Mucosa of descending colon (tissue), 3 donors: Measurements from ENCODE around the gene RNFT1. TPM values are rescaled to one million over a fixed set of nuclear protein-coding genes. Genes with fewer than 3 reads are reported as not detected.
"Not testable (repeated sequence)": the region's sequence is repeated elsewhere in the genome, so short reads cannot be mapped to it uniquely, and the experiment has no call there.

Source experiments
- ATAC-seq: fragments of 200-7000 bp; cut with Tn5 transposase; one replicate; pipeline ENCODE4 v1.9.1; 2020; ENCODE audit warnings: mild to moderate bottlenecking, moderate library complexity
- DNase-seq, 3 donors: peaks; one replicate each; pipeline ENCODE4 v3.0.0-alpha.2; 2020
- H3K36me3 ChIP-seq: fragments of 200-600 bp; one replicate; pipeline ENCODE4 v1.8.0; 2021; ENCODE audit warnings: low read depth, mild to moderate bottlenecking
- H3K4me1 ChIP-seq: fragments of 200-600 bp; one replicate; pipeline ENCODE4 v1.8.0; 2021; ENCODE audit warnings: low read depth, mild to moderate bottlenecking
- H3K4me3 ChIP-seq: fragments of 200-600 bp; one replicate; pipeline ENCODE4 v1.8.0; 2021; ENCODE audit warnings: mild to moderate bottlenecking
- H3K9me3 ChIP-seq: fragments of 200-600 bp; one replicate; pipeline ENCODE4 v1.8.0; 2021; ENCODE audit warnings: mild to moderate bottlenecking
- CTCF ChIP-seq: fragments of 200-600 bp; IDR thresholded peaks from one replicate; pipeline ENCODE4 v1.8.0; 2022; ENCODE audit warnings: antibody characterized with exemption, mild to moderate bottlenecking
- intact Hi-C, 2 donors: fragments of 100-400 bp; cut with DNase I in 1 of 2; cut with micrococcal nuclease in 1 of 2; formaldehyde crosslinking; loops; one replicate each; pipeline versions ENCODE4 v1.11.0 to v1.11.1; 2022; cut with DNase I, micrococcal nuclease
- long read RNA-seq, 2 donors: library from polyadenylated mRNA; unstranded; transcript quantifications; one replicate each; pipeline ENCODE4 v2.0.0, GENCODE V29; 2019 to 2021
- total RNA-seq, 3 donors: library from RNA; stranded (reverse); fragmentation: NEBNext Ultra II Directional in 2 of 3; extraction: Animal tissue kit (Norgen Biotek cat#: 25700) in 2 of 3; gene quantifications; one replicate each; pipeline versions ENCODE4 v1.2.1 to v1.2.4, GENCODE V29; 2021 to 2023
- donor health status: DM: no; HTN: no; CAD: no; lungs with moderate emphysema.
- donor health status: DM: no; HTN: no; CAD: no.
- donor health status: DM: no; HTN: yes; CAD: no.

The RNFT1 gene
- 10 to 100 TPM; 21.5 to 32.3 (median 21.9) TPM for total RNA-seq
- long read RNA-seq, donor 1, transcript RNFT1-201 (9 exons, 2,101 nt), result major isoform, 17 of 29 reads
- long read RNA-seq, donor 1, partial matches to known transcripts, result 5 of 29 reads
- long read RNA-seq, donor 1, other reads (novel, unspliced or antisense), result 3 of 29 reads
- long read RNA-seq, donor 2, transcript RNFT1-201 (9 exons, 2,101 nt), result major isoform, 18 of 30 reads
- long read RNA-seq, donor 2, partial matches to known transcripts, result 2 of 30 reads
- long read RNA-seq, donor 2, other reads (novel, unspliced or antisense), result 6 of 30 reads

GRCh38 chr17:59964482-59965328, at the start of gene RNFT1:
TSS of gene RNFT1 (minus strand) at chr17:59964740. CDS start at chr17:59964663, 77 bp downstream.
- ATAC-seq, result peak; percentile 99
- Histone ChIP-seq H3K4me1 (peaks cover 4% of the 10 kb centered on the region), H3K4me3 (peak within 1 kb of the TSS; percentile 83), H3K9me3 (no peaks in the 10 kb centered on the region), H3K36me3 (no peaks in the 10 kb centered on the region)
- no peak for TF ChIP-seq CTCF
- DNase-seq, result peak; percentile 92 to 97 (median 95)
- intact Hi-C loops, result no loop called here

GRCh38 chr17:60009326-60009725, 44.8 kb upstream of the RNFT1 start:
- H3K9me3 ChIP-seq, ATAC-seq, intact Hi-C loops, DNase-seq, H3K36me3 ChIP-seq, H3K4me3 ChIP-seq, H3K4me1 ChIP-seq: not testable (repeated sequence)

DNA sequence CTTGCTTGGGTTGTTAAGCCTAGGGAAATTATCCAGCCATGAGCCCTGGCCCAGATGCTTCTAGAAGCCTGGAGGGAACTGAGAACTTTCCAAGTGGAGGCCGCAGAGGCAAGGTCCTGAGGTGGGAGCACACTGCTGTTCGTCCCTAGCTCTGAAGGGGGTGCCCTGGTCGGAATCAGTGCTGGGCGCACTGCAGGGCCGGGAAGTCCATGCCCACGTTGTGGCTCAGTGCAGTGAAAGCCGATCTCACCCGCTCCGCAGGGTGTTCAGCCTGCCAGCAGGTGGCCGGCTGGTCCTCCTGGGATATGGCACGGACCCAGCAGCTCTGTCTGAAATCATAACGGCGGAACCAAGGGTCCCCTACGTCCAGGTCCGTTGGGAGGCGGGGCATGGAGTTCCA, 43.8 kb upstream of the RNFT1 start:
- H3K9me3 ChIP-seq, DNase-seq, intact Hi-C loops, H3K4me3 ChIP-seq, H3K36me3 ChIP-seq, H3K4me1 ChIP-seq: not testable (repeated sequence)
- peak; percentile 58 for ATAC-seq

- no peaks in the 10 kb centered on the region for H3K9me3 ChIP-seq
- no peak overlapping the region for H3K4me3 ChIP-seq
- H3K36me3 ChIP-seq, result no peaks in the 10 kb centered on the region
- ATAC-seq (no peak), DNase-seq (no peak)
- TF ChIP-seq CTCF, result no peak
- H3K4me1 ChIP-seq, result no peaks in the 10 kb centered on the region
- intact Hi-C loops, result no loop called here
Observed at GRCh38 chr17:60006160-60006559, 41.6 kb upstream of the RNFT1 start.

GRCh38 chr17:60004561-60004960, 40.0 kb upstream of the RNFT1 start:
- H3K4me1 ChIP-seq, H3K9me3 ChIP-seq, intact Hi-C loops, DNase-seq, H3K4me3 ChIP-seq, ATAC-seq, H3K36me3 ChIP-seq: not testable (repeated sequence)

- intact Hi-C loops, H3K36me3 ChIP-seq, DNase-seq: not testable (repeated sequence)
Observed at GRCh38 chr17:60002405-60002804, 37.9 kb upstream of the RNFT1 start.

DNA sequence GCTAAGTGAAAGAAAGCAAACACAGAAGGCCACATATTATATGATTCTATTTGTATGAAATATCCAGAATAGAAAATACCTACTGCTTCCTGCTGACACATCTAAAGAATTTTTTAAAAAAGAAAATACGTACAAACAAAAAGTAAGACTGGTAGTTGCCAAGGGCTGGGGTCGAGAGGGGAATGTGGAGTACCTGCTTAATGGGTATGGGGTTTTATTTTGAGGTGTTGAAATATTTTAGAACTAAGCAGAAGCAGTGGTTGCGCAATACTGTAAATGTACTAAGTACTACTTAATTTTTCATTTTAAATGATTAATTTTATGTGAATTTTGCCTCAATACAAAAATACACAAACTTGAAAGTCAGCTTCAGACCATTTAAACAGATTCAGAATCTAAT, 32.1 kb upstream of the RNFT1 start:
- DNase-seq, H3K36me3 ChIP-seq, ATAC-seq, H3K4me1 ChIP-seq, H3K4me3 ChIP-seq, intact Hi-C loops, H3K9me3 ChIP-seq: not testable (repeated sequence)

More at GRCh38 chr17:60002405-60002804, 37.9 kb upstream of the RNFT1 start:
- not testable (repeated sequence) for H3K4me3 ChIP-seq, H3K4me1 ChIP-seq, H3K9me3 ChIP-seq, ATAC-seq

DNA sequence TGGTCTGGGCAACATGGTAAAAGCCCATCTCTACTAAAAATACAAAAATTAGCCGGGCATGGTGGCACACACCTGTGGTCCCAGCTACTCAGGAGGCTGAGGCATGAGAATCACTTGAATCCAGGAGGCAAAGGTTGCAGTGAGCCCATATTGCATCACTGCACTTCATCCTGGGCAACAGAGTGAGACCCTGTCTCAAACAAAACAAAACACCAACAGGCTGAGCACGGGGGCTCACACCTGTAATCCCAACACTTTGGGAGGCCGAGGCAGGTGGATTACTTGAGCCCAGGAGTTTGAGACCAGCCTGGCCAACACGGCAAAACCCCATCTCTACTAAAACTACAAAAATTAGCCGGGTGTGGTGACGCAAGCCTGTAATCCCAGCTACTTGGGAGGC, 10.6 kb upstream of the RNFT1 start:
- intact Hi-C loops, result not testable (repeated sequence)

GRCh38 chr17:59973483-59973882, 8.9 kb upstream of the RNFT1 start:
- intact Hi-C loops, result not testable (repeated sequence)

More for the DNA sequence above, 10.6 kb upstream of the RNFT1 start:
- not testable (repeated sequence) for H3K36me3 ChIP-seq, ATAC-seq, H3K4me3 ChIP-seq, DNase-seq, H3K4me1 ChIP-seq, H3K9me3 ChIP-seq

More at GRCh38 chr17:59973483-59973882, 8.9 kb upstream of the RNFT1 start:
- H3K4me1 ChIP-seq, H3K9me3 ChIP-seq, ATAC-seq, H3K4me3 ChIP-seq, DNase-seq, H3K36me3 ChIP-seq: not testable (repeated sequence)
